ENCODE data around the gene TNFAIP6. TPM values are rescaled to one million over a fixed set of nuclear protein-coding genes. Genes with fewer than 3 reads are reported as not detected.

Gene TNFAIP6
- total RNA-seq, 1 experiment from 2014 or later, result 0.11 TPM

GRCh38 chr2:151326554-151326953 is 30.8 kb upstream of the TNFAIP6 start (continued):
- TF ChIP-seq PRDM15 (CRISPR knock-in tag; IDR thresholded peaks at IDR 0.05) (no peak), USF2 (CRISPR knock-in tag; IDR thresholded peaks at IDR 0.05) (no peak), ZNF121 (CRISPR knock-in tag; IDR thresholded peaks at IDR 0.05) (no peak), ZNF512 (CRISPR knock-in tag; IDR thresholded peaks at IDR 0.05; ENCODE audit: borderline replicate concordance) (no peak), AFF4 (CRISPR knock-in tag; IDR thresholded peaks at IDR 0.05; ENCODE audit: borderline replicate concordance) (no peak), GRHL2 (CRISPR knock-in tag; IDR thresholded peaks at IDR 0.05; ENCODE audit: insufficient replicate concordance, severe bottlenecking) (no peak)

GRCh38 chr2:151329998-151330397 is 27.4 kb upstream of the TNFAIP6 start:
- Mint-ChIP-seq H3K36me3 (no peaks in the 10 kb centered on the region), H3K27ac (no peak overlapping the region), H3K9me3 (peaks cover 8% of the 10 kb centered on the region), H3K4me3 (no peak overlapping the region), H3K4me1 (peaks cover 18% of the 10 kb centered on the region), H3K27me3 (ENCODE audit: low read depth) (no peaks in the 10 kb centered on the region; the same call in 1 of the 2 replicates)
- DNase-seq (ENCODE audit: low spot score) (no peak), ATAC-seq (no peak)
- POLR2A ChIA-PET, result no interaction called here
- CTCF ChIA-PET, result no interaction called here
- TF ChIP-seq OVOL2 (CRISPR knock-in tag; IDR thresholded peaks at IDR 0.05; ENCODE audit: borderline replicate concordance), result no peak
- TF ChIP-seq PRDM15 (CRISPR knock-in tag; IDR thresholded peaks at IDR 0.05), result no peak
- TF ChIP-seq FOXP4 (CRISPR knock-in tag; IDR thresholded peaks at IDR 0.05), result no peak
- TF ChIP-seq ZNF532 (CRISPR knock-in tag; IDR thresholded peaks at IDR 0.05; ENCODE audit: borderline replicate concordance), result no peak
- TF ChIP-seq EMX1 (CRISPR knock-in tag; IDR thresholded peaks at IDR 0.05), result no peak
- no peak for TF ChIP-seq ZBTB21 (CRISPR knock-in tag; IDR thresholded peaks at IDR 0.05; ENCODE audit: borderline replicate concordance)
- TF ChIP-seq ZNF425 (CRISPR knock-in tag; conservative IDR thresholded peaks at IDR 0.05), result no peak

Data from WTC11 (cell line).